ENCODE measurements around the gene UMPS.

DNA sequence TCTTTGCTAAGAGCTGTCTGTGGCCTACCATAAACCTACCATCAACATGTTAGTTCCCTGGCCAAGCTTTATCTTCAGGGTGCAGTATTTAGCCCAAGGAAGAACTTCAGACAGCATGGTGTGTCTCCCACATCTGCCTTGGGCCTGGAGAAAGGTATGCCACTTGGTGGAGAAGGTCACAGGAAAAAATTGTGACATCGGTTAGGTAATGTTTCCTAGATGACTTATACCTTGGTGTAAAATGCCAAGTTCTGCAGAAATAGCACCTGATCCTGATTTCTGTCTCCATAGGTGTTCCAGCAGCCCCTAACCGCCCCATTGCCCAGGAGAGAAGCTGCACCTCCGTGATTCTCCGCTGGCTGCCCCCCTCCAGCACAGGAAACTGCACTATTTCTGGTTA is 33.0 kb upstream of the UMPS start:
- TF ChIP-seq L3MBTL2 (conservative IDR thresholded peaks at IDR 0.05) = no peak
- TF ChIP-seq HDGF (IDR thresholded peaks at IDR 0.05; ENCODE audit: borderline replicate concordance) = no peak
- no peak for TF ChIP-seq ELF4 (IDR thresholded peaks at IDR 0.05)
- TF ChIP-seq TARDBP (IDR thresholded peaks at IDR 0.05) = no peak
- TF ChIP-seq FOXM1 (IDR thresholded peaks at IDR 0.05; ENCODE audit: borderline replicate concordance) = no peak
- TF ChIP-seq SP1 (IDR thresholded peaks at IDR 0.05) = no peak
- TF ChIP-seq BHLHE40 (IDR thresholded peaks at IDR 0.05; ENCODE audit: borderline replicate concordance) = no peak
- TF ChIP-seq FOXK2 (IDR thresholded peaks at IDR 0.05) = no peak
- TF ChIP-seq FOXA1 (IDR thresholded peaks at IDR 0.05) = no peak
- no peak for TF ChIP-seq CTBP1 (IDR thresholded peaks at IDR 0.05; ENCODE audit: borderline replicate concordance)
- TF ChIP-seq SUZ12 (IDR thresholded peaks at IDR 0.05) = no peak
- TF ChIP-seq LEF1 (IDR thresholded peaks at IDR 0.05; ENCODE audit: borderline replicate concordance) = no peak

Measured in HEK293T (cell line).